Body of pancreas (tissue), 4 donors: Measurements from ENCODE around the gene ARHGAP29. TPM values are rescaled to one million over a fixed set of nuclear protein-coding genes. Genes with fewer than 3 reads are reported as not detected.
A peak's percentile ranks its signal among the peaks of the same experiment; 100 is the strongest.

Source experiments
- ATAC-seq: fragments of 150-250 bp; one replicate; pipeline ENCODE4 v1.9.1; 2016
- DNase-seq, 4 donors: peaks; one replicate each; pipeline ENCODE4 v3.0.0-alpha.2; 2019
- H3K27ac ChIP-seq, 4 donors: fragments of 200-600 bp; sonication (generic); 1 replicate in 3 of 4; 2 replicates in 1 of 4; pipeline versions ENCODE4 v1.5.1 to v1.6.1; 2016 to 2019; ENCODE audit warnings: mild to moderate bottlenecking in 1 of 4, mixed read lengths in 1 of 4, moderate library complexity in 1 of 4
- H3K27me3 ChIP-seq, 2 donors: fragments of 200-600 bp; sonication (generic); one replicate each; pipeline ENCODE4 v1.6.0; 2016; ENCODE audit warnings: mild to moderate bottlenecking in 1 of 2
- H3K36me3 ChIP-seq, 2 donors: fragments of 200-600 bp; sonication (generic); replicated peaks in 1 of 2; 2 replicates each; pipeline ENCODE4 v1.5.1; 2016; ENCODE audit warnings: low read depth in 2 of 2; ENCODE audit not compliant: insufficient read depth in 1 of 2
- H3K4me1 ChIP-seq: fragments of 200-600 bp; sonication (generic); one replicate; pipeline ENCODE4 v1.6.0; 2016
- H3K4me3 ChIP-seq, 2 donors: fragments of 200-600 bp; sonication (generic); 1 replicate in 1 of 2; 2 replicates in 1 of 2; pipeline ENCODE4 v1.5.1; 2016 to 2019
- H3K9me3 ChIP-seq, 3 donors: fragments of 200-600 bp; sonication (generic); 1 replicate in 2 of 3; 2 replicates in 1 of 3; pipeline ENCODE4 v1.5.1; 2016
- POLR2A ChIP-seq, 3 donors: fragments of 450-650 bp; IDR thresholded peaks; one replicate each; pipeline ENCODE4 v1.6.1; 2016; ENCODE audit warnings: antibody characterized with exemption in 3 of 3, mild to moderate bottlenecking in 2 of 3
- WGBS, 2 donors: methylation state at CpG; one replicate each; pipeline ENCODE4 v1.1.5; 2017; 5-methylcytosine and 5-hydroxymethylcytosine counted together
- intact Hi-C: fragments of 100-400 bp; cut with DNase I; formaldehyde crosslinking; loops from one replicate; pipeline ENCODE4 v1.15.1; 2023
- total RNA-seq, 2 donors: library from RNA; depleted of rRNA; stranded (reverse); fragments of >200 nt; gene quantifications; one replicate each; pipeline ENCODE4 v1.1.0, GENCODE V29; 2016
- TF ChIP-seq, protein P1 (sequence below), 7 experiments: fragments of 450-650 bp in 4 of 7; fragments of 200-600 bp in 3 of 7; sonication (generic) in 3 of 7; IDR thresholded peaks; one replicate each; pipeline ENCODE4 v1.5.1; 2016 to 2019; ENCODE audit warnings: antibody characterized with exemption in 7 of 7

The ARHGAP29 gene
- total RNA-seq, 2 donors from 2014 or later, result 20.1 to 22.8 TPM

DNA sequence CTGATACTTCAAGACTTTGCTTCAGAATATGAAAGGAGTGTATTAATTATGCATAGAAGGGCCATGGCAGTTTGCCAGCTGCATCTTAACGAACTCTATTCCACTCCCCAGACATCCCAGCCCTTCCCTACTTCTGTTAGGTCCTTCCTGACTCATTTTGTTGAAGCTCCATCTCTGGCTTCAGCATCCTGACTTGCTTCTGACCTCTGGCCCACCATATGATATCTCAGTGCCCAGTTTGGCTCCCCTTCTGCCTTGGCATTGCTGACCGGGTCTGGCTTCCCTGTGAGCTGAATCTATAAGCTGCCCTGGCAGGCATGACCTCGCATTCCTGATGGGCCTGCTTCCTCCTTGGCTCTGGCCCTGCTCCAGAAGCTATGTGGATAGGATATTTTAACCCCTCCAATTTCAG, 27.6 kb upstream of the ARHGAP29 start:
- peak; percentile 47 for ATAC-seq
- H3K27ac ChIP-seq, result peak overlapping the region in 1 of 4 donors; percentile 11
- intact Hi-C loops, result no loop called here

DNA sequence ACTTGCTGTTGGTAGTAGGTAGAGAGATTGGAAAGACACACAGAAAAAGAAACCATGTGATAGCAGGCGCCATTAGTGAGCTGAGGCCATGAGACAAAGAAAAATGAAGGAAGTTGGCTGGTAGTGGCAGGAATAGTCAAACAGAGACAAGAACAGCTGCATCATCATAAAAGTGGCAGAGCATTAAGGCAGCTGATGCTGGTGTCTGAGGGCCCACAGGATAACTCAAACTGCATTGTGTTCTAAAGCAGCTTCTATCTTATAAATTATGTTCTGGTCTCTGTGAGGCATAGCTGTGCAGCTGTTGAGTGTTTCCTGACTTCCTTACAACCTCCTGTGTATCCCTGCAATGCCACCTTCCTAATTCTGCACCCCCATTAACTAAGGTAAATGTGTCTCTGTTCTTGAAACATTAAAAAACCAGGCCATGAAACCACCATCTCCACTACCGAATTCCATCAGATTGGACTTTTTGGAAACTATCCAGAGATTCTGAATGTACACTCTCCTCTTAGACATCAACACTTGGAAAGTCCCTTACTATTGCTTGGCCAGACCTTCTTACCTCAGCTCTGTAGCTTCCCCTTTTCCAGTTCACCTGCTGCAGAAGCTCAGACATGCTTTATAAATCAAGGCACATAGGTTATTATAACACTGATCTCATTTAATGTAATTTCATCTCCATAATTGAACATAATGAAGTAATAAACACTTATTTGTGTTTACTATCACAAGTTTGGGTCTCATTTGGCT, 23.4 kb upstream of the ARHGAP29 start:
- Histone ChIP-seq H3K4me1 (no peaks in the 10 kb centered on the region), H3K9me3 (no peaks in the 10 kb centered on the region), H3K36me3 (no peaks in the 10 kb centered on the region), H3K27me3 (no peaks in the 10 kb centered on the region), H3K27ac (no peak overlapping the region), H3K4me3 (no peak overlapping the region)
- ATAC-seq (no peak), DNase-seq (no peak)
- TF ChIP-seq, protein P1, sequence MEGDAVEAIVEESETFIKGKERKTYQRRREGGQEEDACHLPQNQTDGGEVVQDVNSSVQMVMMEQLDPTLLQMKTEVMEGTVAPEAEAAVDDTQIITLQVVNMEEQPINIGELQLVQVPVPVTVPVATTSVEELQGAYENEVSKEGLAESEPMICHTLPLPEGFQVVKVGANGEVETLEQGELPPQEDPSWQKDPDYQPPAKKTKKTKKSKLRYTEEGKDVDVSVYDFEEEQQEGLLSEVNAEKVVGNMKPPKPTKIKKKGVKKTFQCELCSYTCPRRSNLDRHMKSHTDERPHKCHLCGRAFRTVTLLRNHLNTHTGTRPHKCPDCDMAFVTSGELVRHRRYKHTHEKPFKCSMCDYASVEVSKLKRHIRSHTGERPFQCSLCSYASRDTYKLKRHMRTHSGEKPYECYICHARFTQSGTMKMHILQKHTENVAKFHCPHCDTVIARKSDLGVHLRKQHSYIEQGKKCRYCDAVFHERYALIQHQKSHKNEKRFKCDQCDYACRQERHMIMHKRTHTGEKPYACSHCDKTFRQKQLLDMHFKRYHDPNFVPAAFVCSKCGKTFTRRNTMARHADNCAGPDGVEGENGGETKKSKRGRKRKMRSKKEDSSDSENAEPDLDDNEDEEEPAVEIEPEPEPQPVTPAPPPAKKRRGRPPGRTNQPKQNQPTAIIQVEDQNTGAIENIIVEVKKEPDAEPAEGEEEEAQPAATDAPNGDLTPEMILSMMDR (IDR thresholded peaks at IDR 0.05), result no peak
- no peak for TF ChIP-seq POLR2A (IDR thresholded peaks at IDR 0.05)
- intact Hi-C loops, result no loop called here
- WGBS, 2 donors, result 70 to 89% methylated on average over 2 of the region's 2 CpGs

More for the DNA sequence above, 27.6 kb upstream of the ARHGAP29 start:
- Histone ChIP-seq H3K27me3 (no peaks in the 10 kb centered on the region), H3K4me1 (no peaks in the 10 kb centered on the region), H3K36me3 (no peaks in the 10 kb centered on the region), H3K4me3 (no peak overlapping the region), H3K9me3 (no peaks in the 10 kb centered on the region)
- DNase-seq, result peak in 2 of 4 donors; percentile 19 to 41
- 44 to 65% methylated on average over 3 of the region's 3 CpGs for WGBS, 2 donors
- TF ChIP-seq POLR2A (IDR thresholded peaks at IDR 0.05), result no peak
- TF ChIP-seq, protein P1 (IDR thresholded peaks at IDR 0.05), result no peak

DNA sequence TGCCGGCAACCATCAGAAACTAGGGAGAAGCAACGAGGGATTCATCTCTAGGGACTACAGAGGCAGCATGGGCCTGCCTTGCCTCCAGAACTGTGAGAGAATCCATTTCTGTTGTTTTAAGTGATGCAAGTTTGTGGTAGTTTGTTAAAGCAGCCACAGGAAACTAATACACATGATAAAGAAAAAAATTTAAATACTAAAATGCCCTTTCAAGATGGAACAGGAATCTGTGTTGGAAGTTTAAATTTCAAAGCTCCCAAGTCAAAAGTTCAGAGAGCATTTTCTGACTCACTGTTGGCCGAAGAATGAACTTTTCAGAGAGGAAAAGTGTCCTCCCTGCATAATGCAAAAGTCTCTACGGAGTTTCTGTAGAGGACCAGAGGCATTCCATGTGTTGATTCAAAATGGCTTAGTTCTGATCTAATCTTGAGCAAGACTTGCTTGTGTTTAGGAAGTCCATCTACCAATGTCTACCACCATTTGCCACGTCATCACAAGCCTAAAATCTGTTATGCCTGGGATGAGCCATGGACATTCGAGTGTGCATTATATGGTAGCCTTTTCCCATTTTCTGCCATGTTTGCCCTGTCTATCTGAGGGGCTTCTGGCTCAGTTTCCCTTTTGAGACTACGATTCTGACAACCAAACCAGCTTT, 22.4 kb upstream of the ARHGAP29 start:
- no peaks in the 10 kb centered on the region for H3K27me3 ChIP-seq
- intact Hi-C loops, result no loop called here
- ATAC-seq (no peak), DNase-seq (no peak)
- H3K27ac ChIP-seq, result no peak overlapping the region
- WGBS, 2 donors, result 86 to 90% methylated on average over 7 of the region's 7 CpGs
- no peaks in the 10 kb centered on the region for H3K36me3 ChIP-seq
- H3K4me3 ChIP-seq, result no peak overlapping the region
- H3K9me3 ChIP-seq, result no peaks in the 10 kb centered on the region
- no peaks in the 10 kb centered on the region for H3K4me1 ChIP-seq
- TF ChIP-seq, protein P1 (IDR thresholded peaks at IDR 0.05), result no peak
- TF ChIP-seq POLR2A (IDR thresholded peaks at IDR 0.05), result no peak

DNA sequence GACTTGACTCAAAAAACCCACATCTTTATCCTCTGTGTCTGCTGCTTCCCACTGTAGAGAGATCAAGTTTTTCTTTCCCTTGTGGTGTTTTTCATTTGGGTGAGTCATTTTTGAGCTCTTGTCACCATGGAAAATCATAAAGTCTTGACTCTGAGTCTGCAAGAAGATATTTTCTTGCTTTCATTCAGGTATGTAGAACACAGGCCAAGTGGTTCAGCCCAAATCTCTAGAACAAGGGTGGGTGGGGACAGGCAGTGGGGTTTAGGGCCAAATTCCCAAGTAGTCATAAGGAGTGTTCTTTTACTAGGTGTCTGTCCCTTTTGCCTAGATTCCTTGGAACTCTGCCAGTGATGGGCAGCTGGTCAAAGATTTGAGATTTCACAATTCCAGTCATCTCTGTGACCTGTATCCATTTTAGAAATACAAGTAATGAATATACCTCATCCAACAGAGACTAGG, 21.5 kb upstream of the ARHGAP29 start:
- no peak for ATAC-seq
- DNase-seq, result peak; percentile 22 to 42 (median 34)
- no peaks in the 10 kb centered on the region for H3K4me1 ChIP-seq
- H3K36me3 ChIP-seq, result no peaks in the 10 kb centered on the region
- TF ChIP-seq POLR2A (IDR thresholded peaks at IDR 0.05), result no peak
- TF ChIP-seq, protein P1 (IDR thresholded peaks at IDR 0.05), result no peak
- no peak overlapping the region for H3K4me3 ChIP-seq
- no peak overlapping the region for H3K27ac ChIP-seq
- H3K27me3 ChIP-seq, result no peaks in the 10 kb centered on the region
- intact Hi-C loops, result no loop called here
- H3K9me3 ChIP-seq, result no peaks in the 10 kb centered on the region
